ENCODE results near the gene DERL3. TPM values are rescaled to one million over a fixed set of nuclear protein-coding genes. Genes with fewer than 3 reads are reported as not detected.
A peak's percentile ranks its signal among the peaks of the same experiment; 100 is the strongest.

The DERL3 gene
- total and polyA plus RNA-seq, 10 donors = 10.2 to 62.8 (median 22.4) TPM

DNA sequence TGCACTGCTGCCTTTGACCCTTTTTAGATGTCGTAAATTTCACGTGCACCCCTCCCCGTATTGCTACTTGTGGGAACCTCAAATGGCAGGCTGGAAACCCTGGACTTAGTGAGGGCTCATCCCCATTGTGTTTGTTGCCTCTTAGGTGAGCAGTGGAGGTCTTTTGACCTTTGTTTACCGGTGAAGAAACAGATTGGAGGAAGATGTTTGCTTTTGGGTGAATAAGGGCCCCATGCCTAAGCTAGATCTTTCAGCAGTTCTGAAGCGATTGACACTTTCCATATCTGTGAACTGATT, 51.3 kb downstream of the DERL3 start:
- peaks cover 0 to 36% (median 12%) of the 10 kb centered on the region in 6 donors for H3K36me3 ChIP-seq
- H3K9me3 ChIP-seq = no peaks in the 10 kb centered on the region
- no peaks in the 10 kb centered on the region for H3K27me3 ChIP-seq (replicated peaks in 1 of 7)
- H3K27ac ChIP-seq = peak overlapping the region; percentile 1 to 100 (median 99)
- 3 to 8% (median 5%) methylated on average over 3 to 5 of the region's 5 CpGs for WGBS, 5 donors
- TF ChIP-seq, protein P1, sequence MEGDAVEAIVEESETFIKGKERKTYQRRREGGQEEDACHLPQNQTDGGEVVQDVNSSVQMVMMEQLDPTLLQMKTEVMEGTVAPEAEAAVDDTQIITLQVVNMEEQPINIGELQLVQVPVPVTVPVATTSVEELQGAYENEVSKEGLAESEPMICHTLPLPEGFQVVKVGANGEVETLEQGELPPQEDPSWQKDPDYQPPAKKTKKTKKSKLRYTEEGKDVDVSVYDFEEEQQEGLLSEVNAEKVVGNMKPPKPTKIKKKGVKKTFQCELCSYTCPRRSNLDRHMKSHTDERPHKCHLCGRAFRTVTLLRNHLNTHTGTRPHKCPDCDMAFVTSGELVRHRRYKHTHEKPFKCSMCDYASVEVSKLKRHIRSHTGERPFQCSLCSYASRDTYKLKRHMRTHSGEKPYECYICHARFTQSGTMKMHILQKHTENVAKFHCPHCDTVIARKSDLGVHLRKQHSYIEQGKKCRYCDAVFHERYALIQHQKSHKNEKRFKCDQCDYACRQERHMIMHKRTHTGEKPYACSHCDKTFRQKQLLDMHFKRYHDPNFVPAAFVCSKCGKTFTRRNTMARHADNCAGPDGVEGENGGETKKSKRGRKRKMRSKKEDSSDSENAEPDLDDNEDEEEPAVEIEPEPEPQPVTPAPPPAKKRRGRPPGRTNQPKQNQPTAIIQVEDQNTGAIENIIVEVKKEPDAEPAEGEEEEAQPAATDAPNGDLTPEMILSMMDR (IDR thresholded peaks at IDR 0.05 in 8 of 11, conservative IDR thresholded peaks at IDR 0.05 in 3 of 11) = no peak
- no peak for TF ChIP-seq POLR2A (IDR thresholded peaks at IDR 0.05)
- TF ChIP-seq POLR2AphosphoS5 (IDR thresholded peaks at IDR 0.05) = no peak
- H3K4me3 ChIP-seq = peak overlapping the region; percentile 58 to 93 (median 72)
- no peak for DNase-seq
- peaks cover 18 to 88% (median 43%) of the 10 kb centered on the region in 6 donors for H3K4me1 ChIP-seq
- intact Hi-C loops (cut with DNase I; ENCODE audit: low total_unique reads) = loop anchor here (5.0 kb wide), 1 partner anchor 70 kb away; no protein-coding TSS in a partner anchor

DNA sequence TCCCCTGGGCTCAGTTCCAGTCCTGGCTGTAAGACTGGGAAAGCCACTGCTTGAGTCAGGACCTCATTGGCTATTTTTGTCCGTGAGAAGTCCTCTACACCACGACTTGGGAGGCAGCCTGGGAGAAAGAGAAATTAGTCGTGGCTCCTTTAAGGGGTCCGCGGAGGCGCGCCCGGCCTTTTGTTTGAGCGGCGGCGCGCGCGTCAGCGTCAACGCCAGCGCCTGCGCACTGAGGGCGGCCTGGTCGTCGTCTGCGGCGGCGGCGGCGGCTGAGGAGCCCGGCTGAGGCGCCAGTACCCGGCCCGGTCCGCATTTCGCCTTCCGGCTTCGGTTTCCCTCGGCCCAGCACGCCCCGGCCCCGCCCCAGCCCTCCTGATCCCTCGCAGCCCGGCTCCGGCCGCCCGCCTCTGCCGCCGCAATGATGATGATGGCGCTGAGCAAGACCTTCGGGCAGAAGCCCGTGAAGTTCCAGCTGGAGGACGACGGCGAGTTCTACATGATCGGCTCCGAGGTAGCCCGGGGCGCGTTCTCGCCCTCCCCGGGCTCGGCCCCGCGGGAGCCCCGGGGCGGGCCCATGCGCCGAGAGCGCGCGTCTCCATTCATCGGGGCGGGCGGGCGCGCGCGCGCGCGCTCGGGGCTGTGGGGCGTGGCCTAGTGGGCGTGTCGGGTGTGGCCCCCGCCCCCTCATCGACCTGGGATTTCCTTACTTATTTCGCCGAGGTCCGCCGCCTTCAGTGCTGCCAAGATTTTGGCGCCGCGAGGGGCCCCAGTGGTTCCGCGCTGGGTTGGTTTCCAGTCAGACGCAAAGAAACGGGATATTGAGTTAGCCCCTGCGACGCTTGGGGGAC, 51.8 kb downstream of the DERL3 start, which contains the start of gene SMARCB1:
Gene SMARCB1, plus strand, starts transcription at position 215 of the 848 bp plus-strand sequence. Its CDS starts 204 bp downstream, at position 419.
- H3K36me3 ChIP-seq = peaks cover 0 to 30% (median 6%) of the 10 kb centered on the region in 6 donors
- WGBS, 5 donors = 0 to 1% (median 0%) methylated on average over 19 to 97 of the region's 97 CpGs
- no peaks in the 10 kb centered on the region for H3K9me3 ChIP-seq
- H3K27me3 ChIP-seq (replicated peaks in 1 of 7) = no peaks in the 10 kb centered on the region
- peaks cover 18 to 82% (median 43%) of the 10 kb centered on the region in 6 donors for H3K4me1 ChIP-seq
- peak; percentile 96 for DNase-seq
- H3K27ac ChIP-seq = peak within 1 kb of the TSS; percentile 96 to 100 (median 99)
- H3K4me3 ChIP-seq = peak within 1 kb of the TSS; percentile 58 to 93 (median 72)
- intact Hi-C loops (cut with DNase I; ENCODE audit: low total_unique reads) = loop anchor here (5.0 kb wide), 1 partner anchor 70 kb away; no protein-coding TSS in a partner anchor
- TF ChIP-seq, protein P1 (IDR thresholded peaks at IDR 0.05 in 8 of 11, conservative IDR thresholded peaks at IDR 0.05 in 3 of 11) = no peak
- TF ChIP-seq POLR2A (IDR thresholded peaks at IDR 0.05) (peak; percentile 8 to 50 (median 39)), POLR2AphosphoS5 (IDR thresholded peaks at IDR 0.05) (peak; percentile 87 to 91 (median 89))

DNA sequence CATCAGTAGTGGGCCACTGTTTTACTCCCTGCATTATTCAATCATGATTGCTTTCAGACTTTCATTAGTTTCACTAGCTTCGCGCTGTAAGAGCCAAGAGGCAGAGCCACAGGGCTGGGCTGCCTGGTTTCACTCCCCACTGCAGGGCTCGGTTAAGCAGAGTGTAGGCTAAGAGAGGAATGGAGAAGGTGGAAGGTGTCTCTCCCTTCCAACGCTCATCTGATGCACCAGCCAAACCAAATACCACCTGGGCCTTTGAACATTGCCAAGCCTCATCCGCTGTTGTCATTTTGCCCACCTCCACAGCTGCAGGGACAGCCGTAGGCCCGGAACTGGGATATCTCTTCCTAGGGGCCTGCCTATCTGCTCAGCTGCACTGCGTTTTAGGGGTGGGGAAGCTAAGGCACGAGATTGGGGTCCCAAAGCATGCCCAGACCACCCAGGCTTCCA, 52.5 kb downstream of the DERL3 start:
- intact Hi-C loops (cut with DNase I; ENCODE audit: low total_unique reads) = loop anchor here (5.0 kb wide), 1 partner anchor 69 kb away; no protein-coding TSS in a partner anchor
- no peak for TF ChIP-seq POLR2AphosphoS5 (IDR thresholded peaks at IDR 0.05)
- TF ChIP-seq, protein P1 (IDR thresholded peaks at IDR 0.05 in 8 of 11, conservative IDR thresholded peaks at IDR 0.05 in 3 of 11) = no peak
- TF ChIP-seq POLR2A (IDR thresholded peaks at IDR 0.05) = no peak
- no peak for DNase-seq

More for the DNA sequence above, 52.5 kb downstream of the DERL3 start:
- peaks cover 0 to 23% (median under 1%) of the 10 kb centered on the region in 6 donors for H3K36me3 ChIP-seq
- H3K4me1 ChIP-seq = peaks cover 16 to 75% (median 43%) of the 10 kb centered on the region in 6 donors
- WGBS, 5 donors = 55 to 73% (median 66%) methylated on average over 8 to 9 of the region's 9 CpGs
- H3K27ac ChIP-seq = peak overlapping the region; percentile 96 to 100 (median 99)
- H3K27me3 ChIP-seq (replicated peaks in 1 of 7) = no peaks in the 10 kb centered on the region
- no peaks in the 10 kb centered on the region for H3K9me3 ChIP-seq
- H3K4me3 ChIP-seq = peak overlapping the region in 6 of 8 donors; percentile 63 to 93 (median 76)

Small RNA genes within 50 kb of the gene (small RNA-seq; reads per million reads assigned to genes)
- 0 reads per million in 4 donors for gene RN7SL268P

Other genes with a start within 250 kb of the DERL3 start
- gene DRICH1, start 206.7 kb downstream of the DERL3 start, total RNA-seq = 1 to 10 TPM in 3 of 7 donors, under 1 TPM in 1, not detected in 3; 0.44 to 2.5 (median 2.2) TPM
- 1 to 10 TPM in 2 of 3 donors, under 1 TPM in 1; 0.29 to 2.2 (median 1.6) TPM for gene DRICH1, start 206.7 kb downstream of the DERL3 start, polyA plus RNA-seq
- 10 to 100 TPM in 6 of 7 donors, 1 to 10 TPM in 1; 9.6 to 46.6 (median 23.0) TPM for gene RGL4, start 148.0 kb downstream of the DERL3 start, total RNA-seq
- 10 to 100 TPM; 10.5 to 19.5 (median 15.7) TPM for gene RGL4, start 148.0 kb downstream of the DERL3 start, polyA plus RNA-seq
- gene ZNF70, start 87.9 kb downstream of the DERL3 start, total RNA-seq = 1 to 10 TPM; 5.0 to 7.4 (median 6.0) TPM
- gene ZNF70, start 87.9 kb downstream of the DERL3 start, polyA plus RNA-seq = 1 to 10 TPM in 1 of 3 donors, under 1 TPM in 2; 0.55 to 1.3 (median 0.72) TPM
- gene VPREB3, start 84.6 kb downstream of the DERL3 start, total RNA-seq = 100 to 1,000 TPM in 1 of 7 donors, 10 to 100 TPM in 6; 24.9 to 103 (median 49.5) TPM
- 100 to 1,000 TPM; 315 to 472 (median 377) TPM for gene VPREB3, start 84.6 kb downstream of the DERL3 start, polyA plus RNA-seq
- gene C22orf15, start 76.0 kb downstream of the DERL3 start, total RNA-seq = under 1 TPM in 4 of 7 donors, not detected in 3; 0.44 to 0.97 (median 0.76) TPM
- 1 to 10 TPM in 1 of 3 donors, under 1 TPM in 2; 0.29 to 1.4 (median 0.59) TPM for gene C22orf15, start 76.0 kb downstream of the DERL3 start, polyA plus RNA-seq
- gene CHCHD10, start 71.0 kb downstream of the DERL3 start, total RNA-seq = 100 to 1,000 TPM in 1 of 7 donors, 10 to 100 TPM in 6; 16.8 to 101 (median 83.4) TPM
- 100 to 1,000 TPM; 117 to 189 (median 167) TPM for gene CHCHD10, start 71.0 kb downstream of the DERL3 start, polyA plus RNA-seq
- 10 to 100 TPM in 1 of 7 donors, 1 to 10 TPM in 5, under 1 TPM in 1; 0.66 to 11.0 (median 3.3) TPM for gene MMP11, start 66.2 kb downstream of the DERL3 start, total RNA-seq
- gene MMP11, start 66.2 kb downstream of the DERL3 start, polyA plus RNA-seq = 1 to 10 TPM; 4.4 to 6.8 (median 4.7) TPM
- 100 to 1,000 TPM in 2 of 7 donors, 10 to 100 TPM in 5; 72.8 to 166 (median 84.6) TPM for gene SMARCB1, start 52.0 kb downstream of the DERL3 start, total RNA-seq
- 100 to 1,000 TPM in 1 of 3 donors, 10 to 100 TPM in 2; 64.2 to 100 (median 86.9) TPM for gene SMARCB1, start 52.0 kb downstream of the DERL3 start, polyA plus RNA-seq
- 10 to 100 TPM; 12.0 to 21.7 (median 16.9) TPM for gene SLC2A11, start 18.9 kb upstream of the DERL3 start, total RNA-seq
- gene SLC2A11, start 18.9 kb upstream of the DERL3 start, polyA plus RNA-seq = 10 to 100 TPM; 15.6 to 23.5 (median 16.2) TPM
- gene MIF, start 55.4 kb upstream of the DERL3 start, total RNA-seq = 100 to 1,000 TPM; 168 to 346 (median 211) TPM
- 100 to 1,000 TPM; 421 to 580 (median 501) TPM for gene MIF, start 55.4 kb upstream of the DERL3 start, polyA plus RNA-seq
- 10 to 100 TPM in 1 of 7 donors, 1 to 10 TPM in 6; 2.0 to 11.6 (median 3.7) TPM for gene GSTT2B, start 122.2 kb upstream of the DERL3 start, total RNA-seq
- gene GSTT2B, start 122.2 kb upstream of the DERL3 start, polyA plus RNA-seq = 10 to 100 TPM in 1 of 3 donors, 1 to 10 TPM in 2; 4.7 to 11.6 (median 6.6) TPM
- 1 to 10 TPM in 6 of 7 donors, not detected in 1; 2.3 to 5.0 (median 2.3) TPM for gene DDTL, start 127.9 kb upstream of the DERL3 start, total RNA-seq
- 1 to 10 TPM; 1.0 to 3.0 (median 1.5) TPM for gene DDTL, start 127.9 kb upstream of the DERL3 start, polyA plus RNA-seq
- gene DDT, start 135.4 kb upstream of the DERL3 start, total RNA-seq = 100 to 1,000 TPM in 1 of 7 donors, 10 to 100 TPM in 6; 63.4 to 112 (median 67.8) TPM
- 100 to 1,000 TPM; 138 to 224 (median 154) TPM for gene DDT, start 135.4 kb upstream of the DERL3 start, polyA plus RNA-seq
- gene GSTT2, start 141.1 kb upstream of the DERL3 start, total RNA-seq = under 1 TPM in 2 of 7 donors, not detected in 5; 0.44 to 0.95 TPM
- 1 to 10 TPM in 1 of 3 donors, under 1 TPM in 2; 0.16 to 1.3 (median 0.41) TPM for gene GSTT2, start 141.1 kb upstream of the DERL3 start, polyA plus RNA-seq
- not detected for gene GSTT4, start 166.4 kb upstream of the DERL3 start, total RNA-seq
- not detected for gene GSTT4, start 166.4 kb upstream of the DERL3 start, polyA plus RNA-seq
- gene CABIN1, start 172.3 kb upstream of the DERL3 start, total RNA-seq = 10 to 100 TPM; 51.3 to 89.5 (median 74.9) TPM
- gene CABIN1, start 172.3 kb upstream of the DERL3 start, polyA plus RNA-seq = 10 to 100 TPM; 25.5 to 44.1 (median 39.6) TPM